GM15510 (cell line): ENCODE data around the gene LPCAT3.

Experiments used
- POLR2A ChIP-seq: IDR thresholded peaks from 3 replicates; pipeline ENCODE4 v1.6.1; 2011; ENCODE audit warnings: borderline replicate concordance; ENCODE audit not compliant: insufficient read length; ENCODE audit errors: extremely low read depth

The LPCAT3 gene

DNA sequence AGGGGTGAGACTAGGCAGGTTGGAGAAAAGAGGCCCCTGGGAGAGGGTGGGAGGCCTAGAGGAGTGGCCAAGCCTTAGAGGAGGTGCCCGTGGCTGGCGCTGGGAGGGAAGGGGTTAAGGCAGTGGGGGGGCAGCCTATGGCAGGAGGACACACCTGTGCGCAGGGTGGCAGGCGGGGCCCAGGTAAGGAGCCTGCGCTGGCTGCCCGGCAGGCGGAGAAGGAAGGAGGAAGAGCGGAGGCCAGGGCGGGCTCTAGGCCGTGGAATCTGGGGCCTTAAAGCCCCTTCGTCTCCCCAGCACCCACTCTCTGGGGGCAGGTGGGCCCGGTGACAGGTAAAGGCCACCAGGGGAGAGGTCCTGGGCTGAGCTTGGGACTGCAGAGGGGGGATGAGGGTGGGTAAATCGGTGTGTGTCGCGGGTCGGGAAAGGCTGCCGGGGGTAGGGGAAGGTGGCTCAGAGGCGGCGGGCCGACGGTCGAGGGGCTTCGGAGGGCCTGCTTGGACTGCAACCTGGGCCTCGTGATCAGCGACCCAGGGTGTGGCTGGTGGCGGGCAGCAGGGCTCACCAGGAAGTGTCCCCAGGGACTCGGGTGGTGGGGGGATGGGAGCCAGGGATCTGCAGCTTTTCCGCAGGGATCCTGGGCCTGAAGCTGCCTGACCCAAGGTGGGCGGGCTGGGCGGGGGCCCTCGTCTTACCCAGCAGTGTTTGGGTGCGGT, 55.1 kb downstream of the LPCAT3 start:
- no peak for TF ChIP-seq POLR2A

DNA sequence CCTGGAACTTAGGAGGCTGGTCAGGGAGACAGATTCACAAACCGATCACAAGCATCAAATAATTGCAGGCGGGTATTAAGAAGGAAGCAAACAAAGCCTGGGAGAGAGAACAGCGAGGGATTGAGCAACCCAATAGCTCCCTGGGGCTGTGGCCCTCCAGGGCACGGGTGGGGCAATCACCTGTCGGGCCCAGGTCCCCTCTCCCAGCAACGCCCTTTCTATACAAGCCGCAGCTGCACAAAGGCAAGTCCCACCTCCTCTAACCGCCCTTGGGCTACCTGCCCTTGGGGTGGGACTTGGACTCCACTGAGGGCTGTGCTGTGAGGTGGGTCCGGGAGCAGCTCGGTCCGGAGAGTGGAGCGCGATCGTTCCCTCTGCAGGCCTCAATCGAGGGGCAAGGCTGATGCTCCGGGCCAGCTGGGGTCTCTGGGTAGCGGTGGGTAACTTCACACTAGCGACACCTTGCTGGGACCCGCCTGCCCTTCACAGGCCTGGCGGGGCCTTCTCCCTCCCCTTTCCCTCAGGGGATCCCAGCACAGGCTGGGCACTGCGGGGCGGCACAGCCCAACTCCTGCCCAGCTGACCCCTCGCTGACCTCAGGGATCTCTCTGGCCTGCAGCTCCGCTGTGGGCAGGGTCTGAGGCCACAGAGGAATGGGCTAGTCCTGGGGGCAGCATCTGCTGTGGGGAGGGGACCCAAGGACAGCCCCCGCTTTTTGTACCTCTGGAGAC, 55.8 kb downstream of the LPCAT3 start:
- TF ChIP-seq POLR2A: no peak

GRCh38 chr12:6961695-6962284, 56.5 kb downstream of the LPCAT3 start:
- peak; percentile 42 for TF ChIP-seq POLR2A

DNA sequence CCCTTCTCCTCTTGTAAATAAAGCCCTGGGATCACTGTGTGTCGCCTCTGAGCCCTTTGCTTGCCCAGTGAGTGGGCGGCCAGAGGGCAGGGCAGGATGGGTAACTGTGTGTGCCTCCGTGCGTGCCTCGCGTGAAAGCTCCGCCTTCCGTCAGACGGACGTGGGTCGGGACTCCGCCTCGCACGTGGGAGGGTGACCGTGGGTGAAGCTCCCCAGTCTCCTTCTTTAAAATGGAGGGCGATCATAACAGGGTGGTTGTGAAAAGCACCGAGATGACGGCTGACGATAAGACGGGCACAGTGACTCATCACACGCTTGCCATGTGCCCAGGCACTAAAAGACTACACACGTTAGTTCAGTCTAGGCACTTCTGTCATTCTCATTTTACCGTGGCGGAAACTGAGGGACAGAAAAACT, 57.0 kb downstream of the LPCAT3 start:
- no peak for TF ChIP-seq POLR2A

DNA sequence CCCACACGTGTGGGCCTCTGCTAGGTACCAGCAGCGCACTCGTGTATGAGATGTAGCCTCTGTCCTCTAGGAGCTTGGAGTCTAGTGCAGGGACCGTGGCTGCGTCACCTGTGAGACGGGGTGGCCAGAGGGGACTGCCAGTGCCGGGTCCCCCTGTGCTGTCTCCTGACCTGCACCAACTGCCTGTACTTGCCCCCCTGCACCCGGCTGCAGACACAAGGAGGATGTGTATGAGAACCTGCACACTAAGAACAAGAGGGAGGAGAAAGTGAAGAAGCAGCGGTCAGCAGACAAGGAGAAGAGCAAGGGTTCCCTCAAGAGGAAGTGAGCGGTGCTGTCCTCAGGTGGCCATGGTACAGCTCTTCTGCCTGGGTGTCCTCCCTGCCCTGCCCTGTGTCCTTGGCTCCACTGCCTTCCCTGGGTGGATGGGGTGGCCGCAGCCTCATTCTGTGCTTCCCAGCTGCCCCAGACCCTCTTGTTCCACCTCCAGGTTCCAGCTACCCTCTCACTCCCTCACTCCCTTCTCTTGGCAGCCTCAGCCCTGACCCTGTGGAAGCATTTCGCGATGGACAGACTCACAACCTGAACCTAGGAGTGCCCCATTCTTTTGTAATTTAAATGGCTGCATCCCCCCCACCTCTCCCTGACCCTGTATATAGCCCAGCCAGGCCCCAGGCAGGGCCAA, 57.5 kb downstream of the LPCAT3 start:
- peak; percentile 42 for TF ChIP-seq POLR2A

DNA sequence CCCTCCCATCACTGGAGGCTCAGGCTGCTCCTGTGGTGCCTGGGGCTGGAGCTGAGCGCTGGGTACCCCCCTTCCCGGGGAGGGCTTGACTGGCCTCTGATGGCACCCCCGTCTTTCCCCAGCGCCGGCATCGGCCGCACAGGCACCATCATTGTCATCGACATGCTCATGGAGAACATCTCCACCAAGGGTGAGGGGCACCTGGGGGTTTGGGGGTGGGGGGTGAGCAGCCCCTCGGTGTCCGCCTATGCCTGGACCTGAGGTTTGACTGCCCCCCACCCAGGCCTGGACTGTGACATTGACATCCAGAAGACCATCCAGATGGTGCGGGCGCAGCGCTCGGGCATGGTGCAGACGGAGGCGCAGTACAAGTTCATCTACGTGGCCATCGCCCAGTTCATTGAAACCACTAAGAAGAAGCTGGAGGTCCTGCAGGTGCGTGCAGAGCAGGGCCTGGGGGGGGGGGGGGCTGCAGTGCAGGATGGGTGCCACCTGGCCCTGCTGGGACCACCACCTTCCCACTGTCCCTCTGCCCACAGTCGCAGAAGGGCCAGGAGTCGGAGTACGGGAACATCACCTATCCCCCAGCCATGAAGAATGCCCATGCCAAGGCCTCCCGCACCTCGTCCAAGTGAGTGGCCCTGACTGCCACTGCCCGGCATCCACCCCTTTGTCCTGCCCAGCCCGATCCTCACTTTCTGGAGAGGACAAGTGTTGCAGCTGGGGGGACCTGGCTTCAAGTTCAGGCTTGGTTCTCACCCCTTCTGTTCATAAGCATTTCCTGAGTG, 58.3 kb downstream of the LPCAT3 start:
- no peak for TF ChIP-seq POLR2A

DNA sequence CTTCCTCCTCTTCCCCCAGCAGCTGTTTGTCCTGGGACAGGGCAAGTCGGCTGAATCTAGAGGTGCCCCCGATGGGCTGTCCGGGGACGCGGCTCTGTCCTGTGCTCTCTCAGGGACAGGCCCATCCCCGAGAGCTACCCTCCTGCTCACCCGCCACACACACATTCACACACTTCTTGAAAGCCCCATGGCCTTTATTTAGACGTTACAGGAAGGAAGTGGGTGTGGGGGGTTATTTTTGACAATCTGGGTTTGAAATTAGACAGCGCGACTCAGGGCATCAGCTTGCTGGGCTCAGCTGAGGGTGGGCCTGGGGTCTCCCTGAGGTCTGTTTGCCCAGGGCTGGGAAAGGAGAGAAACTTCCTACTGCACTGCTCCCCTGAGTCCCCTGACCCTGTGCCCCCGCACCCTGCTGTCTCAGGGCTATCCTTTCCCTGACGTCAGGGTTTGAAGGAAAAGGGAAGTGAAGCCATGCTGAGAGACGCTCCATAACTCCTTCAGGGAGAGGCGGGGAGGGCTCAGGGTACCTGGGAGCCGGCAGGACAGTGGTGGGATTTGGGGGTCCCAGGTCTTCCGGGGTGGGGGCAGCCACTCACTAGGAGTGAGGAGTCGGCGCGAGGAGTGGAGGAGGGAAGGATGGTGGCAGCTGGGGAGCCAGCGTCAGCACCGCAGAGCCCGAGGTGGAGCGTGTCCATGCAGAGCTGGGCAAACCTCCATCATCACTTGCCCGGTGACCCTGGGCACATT, 59.0 kb downstream of the LPCAT3 start:
- TF ChIP-seq POLR2A: peak; percentile 67

DNA sequence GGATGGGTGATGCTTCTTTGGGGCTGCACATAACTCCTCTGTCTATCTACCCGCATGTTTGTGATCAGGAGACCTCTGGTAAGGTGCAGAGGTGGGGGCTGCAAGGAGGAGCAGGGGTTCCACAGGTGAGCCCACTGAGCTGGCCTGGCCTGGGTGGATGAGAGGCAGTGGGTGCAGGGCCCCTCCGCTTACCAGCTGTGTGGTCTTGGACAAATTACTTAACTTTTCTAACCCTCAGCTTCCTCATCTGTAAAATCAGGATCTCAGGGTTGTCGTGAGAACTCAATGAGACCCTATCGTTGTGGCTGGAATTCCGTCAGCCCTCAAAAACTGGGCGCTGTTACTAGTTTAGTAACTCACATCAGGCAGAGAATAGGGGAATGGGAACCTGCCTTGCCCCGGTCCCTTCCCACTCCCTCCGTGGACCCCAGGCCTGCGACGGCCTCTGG, 59.6 kb downstream of the LPCAT3 start:
- no peak for TF ChIP-seq POLR2A

GRCh38 chr12:6957741-6958608, 60.3 kb downstream of the LPCAT3 start:
- TF ChIP-seq POLR2A: peak; percentile 39

GRCh38 chr12:6957151-6957701, 61.0 kb downstream of the LPCAT3 start:
- TF ChIP-seq POLR2A: peak; percentile 5

DNA sequence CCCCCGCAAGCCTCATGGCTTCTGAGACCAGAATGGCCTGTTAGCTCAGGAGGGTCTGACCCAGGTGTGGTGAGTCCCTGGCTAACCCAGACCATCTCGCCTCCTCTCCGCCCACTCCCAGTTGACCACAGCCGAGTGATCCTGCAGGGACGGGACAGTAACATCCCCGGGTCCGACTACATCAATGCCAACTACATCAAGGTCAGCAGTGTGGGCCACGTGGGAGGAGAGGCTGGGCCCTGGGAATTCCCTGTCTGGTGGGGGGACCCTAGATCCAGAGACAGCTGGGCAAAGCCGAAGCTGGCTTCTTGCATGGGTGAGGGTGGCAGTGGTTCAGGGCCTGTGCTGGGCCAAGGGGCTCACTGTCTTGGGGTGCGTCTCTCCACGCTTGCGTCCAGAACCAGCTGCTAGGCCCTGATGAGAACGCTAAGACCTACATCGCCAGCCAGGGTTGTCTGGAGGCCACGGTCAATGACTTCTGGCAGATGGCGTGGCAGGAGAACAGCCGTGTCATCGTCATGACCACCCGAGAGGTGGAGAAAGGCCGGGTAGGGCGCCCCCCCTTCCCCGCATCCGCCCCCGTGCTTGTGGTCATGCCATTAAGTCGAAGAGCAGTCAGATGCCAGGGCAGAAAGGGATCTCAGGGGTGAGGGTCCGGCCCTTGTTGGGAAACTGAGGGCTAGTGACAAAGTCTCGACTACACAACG, 62.1 kb downstream of the LPCAT3 start:
- TF ChIP-seq POLR2A: peak; percentile 44
